Astrocyte of the spinal cord (primary cell): ENCODE data around the gene AHR.
"Not testable (repeated sequence)": the region's sequence is repeated elsewhere in the genome, so short reads cannot be mapped to it uniquely, and the experiment has no call there.

Experiments
- DNase-seq: peaks from one replicate; pipeline ENCODE4 v3.0.0; 2011; ENCODE audit warnings: low read depth, low spot score
- H3K4me3 ChIP-seq: 2 replicates; pipeline ENCODE4 v1.5.1; 2011; ENCODE audit warnings: low read depth, mild to moderate bottlenecking, low read length, moderate library complexity
- in situ Hi-C: cut with HindIII; loops from 2 replicates; pipeline ENCODE4 v1.10.0; 2017; ENCODE audit warnings: low sequenced_read_pairs
- TF ChIP-seq, protein P1 (sequence below): IDR thresholded peaks from 2 replicates; pipeline ENCODE4 v1.5.1; 2012; ENCODE audit warnings: low read depth, mild to moderate bottlenecking, low read length, inconsistent platforms

Gene AHR

DNA sequence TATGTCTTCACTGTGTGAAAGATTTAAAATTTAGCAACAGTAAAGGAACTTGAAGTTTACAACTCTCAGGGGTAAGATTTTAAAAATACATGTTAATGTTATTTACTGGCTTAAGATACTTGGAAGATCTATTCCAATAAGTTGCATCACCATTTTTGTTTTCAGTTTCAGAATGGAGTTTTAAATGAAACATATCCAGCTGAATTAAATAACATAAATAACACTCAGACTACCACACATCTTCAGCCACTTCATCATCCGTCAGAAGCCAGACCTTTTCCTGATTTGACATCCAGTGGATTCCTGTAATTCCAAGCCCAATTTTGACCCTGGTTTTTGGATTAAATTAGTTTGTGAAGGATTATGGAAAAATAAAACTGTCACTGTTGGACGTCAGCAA is 44.3 kb downstream of the AHR start:
- TF ChIP-seq, protein P1, sequence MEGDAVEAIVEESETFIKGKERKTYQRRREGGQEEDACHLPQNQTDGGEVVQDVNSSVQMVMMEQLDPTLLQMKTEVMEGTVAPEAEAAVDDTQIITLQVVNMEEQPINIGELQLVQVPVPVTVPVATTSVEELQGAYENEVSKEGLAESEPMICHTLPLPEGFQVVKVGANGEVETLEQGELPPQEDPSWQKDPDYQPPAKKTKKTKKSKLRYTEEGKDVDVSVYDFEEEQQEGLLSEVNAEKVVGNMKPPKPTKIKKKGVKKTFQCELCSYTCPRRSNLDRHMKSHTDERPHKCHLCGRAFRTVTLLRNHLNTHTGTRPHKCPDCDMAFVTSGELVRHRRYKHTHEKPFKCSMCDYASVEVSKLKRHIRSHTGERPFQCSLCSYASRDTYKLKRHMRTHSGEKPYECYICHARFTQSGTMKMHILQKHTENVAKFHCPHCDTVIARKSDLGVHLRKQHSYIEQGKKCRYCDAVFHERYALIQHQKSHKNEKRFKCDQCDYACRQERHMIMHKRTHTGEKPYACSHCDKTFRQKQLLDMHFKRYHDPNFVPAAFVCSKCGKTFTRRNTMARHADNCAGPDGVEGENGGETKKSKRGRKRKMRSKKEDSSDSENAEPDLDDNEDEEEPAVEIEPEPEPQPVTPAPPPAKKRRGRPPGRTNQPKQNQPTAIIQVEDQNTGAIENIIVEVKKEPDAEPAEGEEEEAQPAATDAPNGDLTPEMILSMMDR, result no peak
- no peak for DNase-seq
- H3K4me3 ChIP-seq, result no peak overlapping the region
- in situ Hi-C loops, result no loop called here

DNA sequence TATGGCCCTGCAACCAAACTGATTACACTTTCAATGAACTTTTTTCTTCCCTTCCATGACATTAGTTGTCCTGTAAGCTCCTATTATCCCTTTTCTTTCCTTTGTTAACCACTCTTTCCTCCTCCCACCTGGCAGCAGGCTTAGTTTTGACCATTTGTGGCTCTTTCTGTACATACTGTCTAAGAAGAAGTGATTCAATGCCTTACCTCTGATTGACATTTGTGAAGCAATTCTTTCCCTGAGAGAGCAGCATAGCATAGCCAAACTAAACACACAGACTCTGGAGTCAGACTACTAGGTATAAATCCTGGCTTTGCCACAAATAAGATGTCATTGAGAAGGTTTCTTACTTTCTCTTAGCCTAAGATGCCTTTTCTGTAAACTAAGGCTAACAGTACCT is 48.9 kb downstream of the AHR start:
- peak; percentile 37 for DNase-seq
- in situ Hi-C loops, result no loop called here
- TF ChIP-seq, protein P1, result no peak
- no peak overlapping the region for H3K4me3 ChIP-seq

DNA sequence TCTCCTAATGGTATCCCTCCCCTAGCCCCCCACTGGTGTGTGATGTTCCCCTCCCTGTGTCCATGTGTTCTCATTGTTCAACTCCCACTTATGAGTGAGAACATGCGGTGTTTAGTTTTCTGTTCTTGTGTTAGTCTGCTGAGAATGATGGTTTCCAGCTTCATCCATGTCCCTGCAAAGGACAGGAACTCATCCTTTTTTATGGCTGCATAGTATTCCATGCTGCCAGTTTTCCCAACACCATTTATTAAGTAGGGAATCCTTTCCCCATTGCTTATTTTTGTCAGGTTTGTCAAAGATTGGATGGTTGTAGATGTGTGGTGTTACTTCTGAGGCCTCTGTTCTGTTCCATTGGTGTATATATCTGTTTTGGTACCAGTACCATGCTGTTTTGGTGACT is 50.5 kb downstream of the AHR start:
- DNase-seq, H3K4me3 ChIP-seq, in situ Hi-C loops: not testable (repeated sequence)

DNA sequence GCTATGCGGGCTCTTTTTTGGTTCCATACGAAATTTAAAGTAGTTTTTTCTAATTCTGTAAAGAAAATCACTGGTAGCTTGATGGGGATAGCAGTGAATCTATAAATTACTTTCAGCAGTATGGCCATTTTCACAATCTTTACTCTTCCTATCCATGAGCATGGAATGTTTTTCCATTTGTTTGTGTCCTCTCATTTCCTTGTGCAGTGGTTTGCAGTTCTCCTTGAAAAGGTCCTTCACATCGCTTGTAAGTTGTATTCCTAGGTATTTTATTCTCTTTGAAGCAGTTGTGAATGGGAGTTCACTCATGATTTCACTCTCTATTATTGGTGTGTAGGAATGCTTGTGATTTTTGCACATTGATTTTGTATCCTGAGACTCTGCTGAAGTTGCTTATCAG is 51.9 kb downstream of the AHR start:
- in situ Hi-C loops, DNase-seq, H3K4me3 ChIP-seq: not testable (repeated sequence)

DNA sequence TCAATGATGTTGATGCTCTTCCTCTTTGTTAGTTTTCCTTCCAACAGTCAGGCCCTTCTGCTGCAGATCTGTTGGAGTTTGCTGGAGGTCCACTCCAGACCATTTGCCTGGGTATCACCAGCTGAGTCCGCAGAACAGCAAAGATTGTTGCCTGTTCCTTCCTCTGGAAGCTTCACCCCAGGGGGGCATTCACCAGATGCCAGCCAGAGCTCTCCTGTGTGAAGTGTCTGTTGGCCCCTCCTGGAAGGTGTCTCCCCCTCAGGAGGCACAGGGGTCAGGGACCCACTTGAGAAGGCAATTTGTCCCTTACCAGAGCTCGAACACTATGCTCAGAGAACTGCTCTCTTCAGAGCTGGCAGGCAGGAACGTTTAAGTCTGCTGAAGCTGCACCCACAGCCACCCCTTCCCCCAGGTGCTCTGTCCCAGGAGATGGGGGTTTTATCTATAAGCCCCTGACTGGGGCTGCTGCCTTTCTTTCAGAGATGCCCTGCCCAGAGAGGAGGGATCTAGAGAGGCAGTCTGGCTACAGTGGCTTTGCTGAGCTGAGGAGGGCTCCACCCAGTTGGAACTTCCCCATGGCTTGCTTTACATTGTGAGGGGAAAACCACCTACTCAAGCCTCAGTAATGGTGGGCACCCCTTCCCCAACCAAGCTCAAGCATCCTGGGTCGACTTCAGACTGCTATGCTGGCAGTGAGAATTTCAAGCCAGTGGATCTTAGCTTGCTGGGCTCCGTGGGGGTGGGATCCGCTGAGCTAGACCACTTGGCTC is 55.4 kb downstream of the AHR start:
- in situ Hi-C loops, DNase-seq, H3K4me3 ChIP-seq: not testable (repeated sequence)

DNA sequence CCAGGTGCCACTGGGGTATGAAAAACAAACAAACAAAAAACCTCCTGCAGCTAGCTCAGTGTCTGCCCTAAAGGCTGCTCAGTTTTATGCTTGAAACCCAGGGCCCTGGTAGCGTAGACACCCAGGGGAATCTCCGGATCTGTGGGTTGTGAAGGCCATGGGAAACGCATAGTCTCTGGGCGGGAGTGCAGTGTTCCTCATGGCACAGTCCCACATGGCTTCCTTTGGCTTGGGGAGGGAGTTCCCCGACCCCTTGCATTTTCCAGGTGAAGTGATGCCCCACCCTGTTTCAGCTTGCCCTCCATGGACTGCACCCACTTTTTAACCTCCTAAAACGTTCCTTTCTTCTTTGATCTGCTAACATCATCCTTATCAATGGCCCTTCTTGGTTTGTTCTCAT is 56.0 kb downstream of the AHR start:
- in situ Hi-C loops, result no loop called here
- no peak for DNase-seq
- TF ChIP-seq, protein P1, result no peak
- no peak overlapping the region for H3K4me3 ChIP-seq

DNA sequence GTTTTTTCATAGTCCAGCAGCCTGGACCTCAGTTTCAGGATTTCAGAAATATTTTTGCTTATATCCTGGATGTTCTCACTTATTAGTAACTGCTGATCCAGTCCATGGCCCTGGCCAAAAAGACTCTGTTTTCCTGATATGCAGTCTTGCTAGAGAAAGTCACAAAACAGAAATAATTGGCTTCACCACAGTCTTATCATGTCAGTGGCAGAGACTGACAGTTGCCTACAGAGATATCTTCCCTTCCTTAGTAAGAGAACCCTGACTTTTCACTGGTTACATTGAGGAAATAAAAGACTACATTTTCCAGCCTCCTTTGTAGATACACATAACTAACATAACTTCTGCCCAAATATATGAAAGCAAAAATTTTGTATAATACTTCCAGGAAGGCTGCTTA is 56.6 kb downstream of the AHR start:
- DNase-seq, result no peak
- TF ChIP-seq, protein P1, result no peak
- in situ Hi-C loops, result no loop called here
- H3K4me3 ChIP-seq, result no peak overlapping the region

DNA sequence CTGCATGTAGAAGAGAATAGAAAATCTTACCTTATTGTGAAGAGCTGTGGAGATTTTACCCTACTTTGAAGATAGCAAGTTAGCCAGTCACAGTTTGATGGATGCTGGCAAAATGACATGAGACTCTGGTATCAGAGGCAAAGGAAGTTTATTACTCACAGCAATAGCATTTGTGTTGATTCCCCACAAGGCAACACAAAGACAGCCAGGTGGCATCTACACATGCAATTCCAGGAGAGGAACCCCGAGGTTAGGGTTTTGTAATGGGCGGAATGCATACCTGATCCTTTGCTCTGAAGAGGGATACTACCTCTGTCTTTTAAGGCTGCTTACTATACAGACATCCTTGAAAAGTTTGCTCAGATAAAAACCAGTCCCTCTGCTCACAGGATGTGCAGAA is 59.5 kb downstream of the AHR start:
- in situ Hi-C loops, result no loop called here
- no peak for DNase-seq
- no peak overlapping the region for H3K4me3 ChIP-seq
- TF ChIP-seq, protein P1, result no peak
